ENCODE results near the gene NUP35. TPM values are rescaled to one million over a fixed set of nuclear protein-coding genes. Genes with fewer than 3 reads are reported as not detected.

NUP35 gene
- total RNA-seq, 1 experiment from 2014 or later = 28.9 TPM

DNA sequence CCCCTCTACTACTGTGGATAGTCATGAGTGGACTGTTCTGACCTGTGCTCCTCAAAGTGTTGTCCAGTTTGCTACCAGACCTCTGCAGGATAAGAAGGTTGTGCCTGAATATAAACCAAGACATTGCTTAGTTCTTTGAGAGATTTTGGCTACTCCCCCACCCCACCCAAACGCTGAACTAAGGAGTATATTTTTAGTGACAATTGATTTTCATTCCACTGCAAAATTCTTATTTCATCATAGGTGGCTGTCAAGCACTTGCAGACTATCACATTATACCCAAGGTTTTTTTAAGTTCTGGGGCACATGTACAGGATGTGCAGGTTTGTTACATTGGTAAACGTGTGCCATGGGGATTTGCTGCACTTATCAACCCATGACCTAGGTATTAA, 32.3 kb upstream of the NUP35 start:
- no peaks in the 10 kb centered on the region for H3K27me3 ChIP-seq (ENCODE audit: control insufficient read depth, insufficient read depth, low read length)
- ATAC-seq (no peak), DNase-seq (ENCODE audit: low read depth, low spot score) (no peak)
- ChIA-PET CTCF (no interaction called here), POLR2A (no interaction called here)
- no peak overlapping the region for H3K4me3 ChIP-seq (ENCODE audit: low read depth in 2 of 2, low read length in 2 of 2)
- BruUV-seq (replicated peaks) = no TSS peak
- H3K9me3 ChIP-seq (ENCODE audit: control insufficient read depth, insufficient read depth, low read depth, low read length) = no peaks in the 10 kb centered on the region
- no peak overlapping the region for H3K27ac ChIP-seq (ENCODE audit: low read length)
- no peaks in the 10 kb centered on the region for H3K36me3 ChIP-seq (ENCODE audit: control insufficient read depth, insufficient read depth, low read length)
- TF ChIP-seq, protein P1, sequence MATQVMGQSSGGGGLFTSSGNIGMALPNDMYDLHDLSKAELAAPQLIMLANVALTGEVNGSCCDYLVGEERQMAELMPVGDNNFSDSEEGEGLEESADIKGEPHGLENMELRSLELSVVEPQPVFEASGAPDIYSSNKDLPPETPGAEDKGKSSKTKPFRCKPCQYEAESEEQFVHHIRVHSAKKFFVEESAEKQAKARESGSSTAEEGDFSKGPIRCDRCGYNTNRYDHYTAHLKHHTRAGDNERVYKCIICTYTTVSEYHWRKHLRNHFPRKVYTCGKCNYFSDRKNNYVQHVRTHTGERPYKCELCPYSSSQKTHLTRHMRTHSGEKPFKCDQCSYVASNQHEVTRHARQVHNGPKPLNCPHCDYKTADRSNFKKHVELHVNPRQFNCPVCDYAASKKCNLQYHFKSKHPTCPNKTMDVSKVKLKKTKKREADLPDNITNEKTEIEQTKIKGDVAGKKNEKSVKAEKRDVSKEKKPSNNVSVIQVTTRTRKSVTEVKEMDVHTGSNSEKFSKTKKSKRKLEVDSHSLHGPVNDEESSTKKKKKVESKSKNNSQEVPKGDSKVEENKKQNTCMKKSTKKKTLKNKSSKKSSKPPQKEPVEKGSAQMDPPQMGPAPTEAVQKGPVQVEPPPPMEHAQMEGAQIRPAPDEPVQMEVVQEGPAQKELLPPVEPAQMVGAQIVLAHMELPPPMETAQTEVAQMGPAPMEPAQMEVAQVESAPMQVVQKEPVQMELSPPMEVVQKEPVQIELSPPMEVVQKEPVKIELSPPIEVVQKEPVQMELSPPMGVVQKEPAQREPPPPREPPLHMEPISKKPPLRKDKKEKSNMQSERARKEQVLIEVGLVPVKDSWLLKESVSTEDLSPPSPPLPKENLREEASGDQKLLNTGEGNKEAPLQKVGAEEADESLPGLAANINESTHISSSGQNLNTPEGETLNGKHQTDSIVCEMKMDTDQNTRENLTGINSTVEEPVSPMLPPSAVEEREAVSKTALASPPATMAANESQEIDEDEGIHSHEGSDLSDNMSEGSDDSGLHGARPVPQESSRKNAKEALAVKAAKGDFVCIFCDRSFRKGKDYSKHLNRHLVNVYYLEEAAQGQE (IDR thresholded peaks at IDR 0.05; ENCODE audit: insufficient read depth in 1 of 2, low read depth in 2 of 2, low read length in 1 of 2) = no peak
- TF ChIP-seq SIN3A (IDR thresholded peaks at IDR 0.05; ENCODE audit: borderline replicate concordance, insufficient read depth, low read depth, low read length) = no peak
- no peak for TF ChIP-seq POLR2AphosphoS5 (IDR thresholded peaks at IDR 0.05; ENCODE audit: low read depth, low read length)
- TF ChIP-seq, protein P2, sequence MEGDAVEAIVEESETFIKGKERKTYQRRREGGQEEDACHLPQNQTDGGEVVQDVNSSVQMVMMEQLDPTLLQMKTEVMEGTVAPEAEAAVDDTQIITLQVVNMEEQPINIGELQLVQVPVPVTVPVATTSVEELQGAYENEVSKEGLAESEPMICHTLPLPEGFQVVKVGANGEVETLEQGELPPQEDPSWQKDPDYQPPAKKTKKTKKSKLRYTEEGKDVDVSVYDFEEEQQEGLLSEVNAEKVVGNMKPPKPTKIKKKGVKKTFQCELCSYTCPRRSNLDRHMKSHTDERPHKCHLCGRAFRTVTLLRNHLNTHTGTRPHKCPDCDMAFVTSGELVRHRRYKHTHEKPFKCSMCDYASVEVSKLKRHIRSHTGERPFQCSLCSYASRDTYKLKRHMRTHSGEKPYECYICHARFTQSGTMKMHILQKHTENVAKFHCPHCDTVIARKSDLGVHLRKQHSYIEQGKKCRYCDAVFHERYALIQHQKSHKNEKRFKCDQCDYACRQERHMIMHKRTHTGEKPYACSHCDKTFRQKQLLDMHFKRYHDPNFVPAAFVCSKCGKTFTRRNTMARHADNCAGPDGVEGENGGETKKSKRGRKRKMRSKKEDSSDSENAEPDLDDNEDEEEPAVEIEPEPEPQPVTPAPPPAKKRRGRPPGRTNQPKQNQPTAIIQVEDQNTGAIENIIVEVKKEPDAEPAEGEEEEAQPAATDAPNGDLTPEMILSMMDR (IDR thresholded peaks at IDR 0.05) = no peak
- TF ChIP-seq TCF7L2 (IDR thresholded peaks at IDR 0.05; ENCODE audit: low read depth, low read length) = no peak
- intact Hi-C loops (cut with micrococcal nuclease; ENCODE audit: unreplicated experiment) = no loop called here
- in situ Hi-C loops (cut with HindIII; ENCODE audit: low pct_unique_long_range_greater_than_20kb, low sequenced_read_pairs) = no loop called here
- H3K4me1 ChIP-seq (ENCODE audit: control insufficient read depth, insufficient read depth, low read length) = no peaks in the 10 kb centered on the region

DNA sequence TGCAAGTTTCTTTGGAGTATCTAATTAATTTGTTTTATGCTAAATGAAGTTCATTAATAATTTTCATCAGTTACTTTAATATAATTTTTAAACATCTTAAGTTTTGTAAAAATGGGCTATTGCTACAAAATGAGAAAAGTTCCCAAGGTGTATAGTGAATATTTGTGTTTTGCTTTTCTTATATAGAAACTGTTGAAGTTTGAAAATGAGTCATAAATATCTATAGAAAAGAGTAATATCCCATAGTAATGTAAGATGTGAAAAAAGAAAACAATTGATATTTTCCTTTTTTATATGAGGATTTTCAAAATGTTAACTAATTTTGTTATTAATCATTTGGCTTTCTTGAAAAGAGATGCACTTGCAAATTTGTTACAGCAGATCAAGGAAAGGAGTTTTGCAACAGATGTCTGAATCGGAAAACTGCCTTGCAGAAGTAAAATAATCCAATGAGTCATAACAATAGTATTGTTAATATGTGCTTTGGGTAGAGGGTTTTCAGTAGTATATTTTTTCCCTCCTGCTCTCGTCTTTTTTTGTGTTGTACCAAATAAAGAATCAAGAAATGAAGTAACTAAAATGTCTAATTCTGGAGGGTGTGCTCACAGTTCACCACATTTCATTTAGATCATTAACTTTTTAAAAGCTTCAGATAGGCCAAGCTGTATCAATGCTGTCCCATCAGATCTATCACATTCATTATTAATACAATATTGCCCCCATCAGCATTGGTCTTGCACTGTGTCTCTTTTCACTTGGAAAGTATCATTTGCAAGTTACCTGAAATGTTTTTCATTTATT, 30.2 kb upstream of the NUP35 start:
- in situ Hi-C loops (cut with HindIII; ENCODE audit: low pct_unique_long_range_greater_than_20kb, low sequenced_read_pairs) (no loop called here), intact Hi-C loops (cut with micrococcal nuclease; ENCODE audit: unreplicated experiment) (no loop called here)
- DNase-seq (ENCODE audit: low read depth, low spot score) (no peak), ATAC-seq (no peak)
- ChIA-PET CTCF (interaction anchor here (0.5 to 0.6 kb wide), 2 partner anchors 15 to 114 kb away, joined by 3 read pairs; no protein-coding TSS in a partner anchor), POLR2A (no interaction called here)
- no peaks in the 10 kb centered on the region for H3K27me3 ChIP-seq (ENCODE audit: control insufficient read depth, insufficient read depth, low read length)
- TF ChIP-seq, protein P2 (IDR thresholded peaks at IDR 0.05) = no peak; the same call in 1 of the 2 replicates
- TF ChIP-seq TCF7L2 (IDR thresholded peaks at IDR 0.05; ENCODE audit: low read depth, low read length) = no peak
- TF ChIP-seq, protein P1 (IDR thresholded peaks at IDR 0.05; ENCODE audit: insufficient read depth in 1 of 2, low read depth in 2 of 2, low read length in 1 of 2) = no peak
- no peak for TF ChIP-seq SIN3A (IDR thresholded peaks at IDR 0.05; ENCODE audit: borderline replicate concordance, insufficient read depth, low read depth, low read length)
- no peak for TF ChIP-seq POLR2AphosphoS5 (IDR thresholded peaks at IDR 0.05; ENCODE audit: low read depth, low read length)
- no peak overlapping the region for H3K27ac ChIP-seq (ENCODE audit: low read length)
- BruUV-seq (replicated peaks) = no TSS peak
- no peaks in the 10 kb centered on the region for H3K9me3 ChIP-seq (ENCODE audit: control insufficient read depth, insufficient read depth, low read depth, low read length)
- no peaks in the 10 kb centered on the region for H3K36me3 ChIP-seq (ENCODE audit: control insufficient read depth, insufficient read depth, low read length)
- H3K4me1 ChIP-seq (ENCODE audit: control insufficient read depth, insufficient read depth, low read length) = no peaks in the 10 kb centered on the region
- no peak overlapping the region for H3K4me3 ChIP-seq (ENCODE audit: low read depth in 2 of 2, low read length in 2 of 2)

Measured in Panc1 (cell line).